Measurements from ENCODE around the gene HSDL2. TPM values are rescaled to one million over a fixed set of nuclear protein-coding genes. Genes with fewer than 3 reads are reported as not detected.
"Not testable (repeated sequence)": the region's sequence is repeated elsewhere in the genome, so short reads cannot be mapped to it uniquely, and the experiment has no call there.

Gene HSDL2
- polyA plus RNA-seq, 3 donors from 2014 or later, result 17.6 to 21.5 (median 18.8) TPM

GRCh38 chr9:112375361-112375760 is 4.5 kb upstream of the HSDL2 start:
- H3K36me3 Mint-ChIP-seq, result peaks cover 0 to 19% (median 4%) of the 10 kb centered on the region in 3 donors
- peaks cover 5 to 9% (median 6%) of the 10 kb centered on the region in 3 donors for H3K27me3 Mint-ChIP-seq (ENCODE audit: low read depth in 3 of 3)
- no peak for DNase-seq
- H3K4me1 Mint-ChIP-seq, result peaks cover 26 to 33% of the 10 kb centered on the region in 2 donors
- no peak overlapping the region for H3K27ac Mint-ChIP-seq
- H3K4me3 Mint-ChIP-seq, result no peak overlapping the region
- H3K9me3 Mint-ChIP-seq, result no peaks in the 10 kb centered on the region

GRCh38 chr9:112377087-112377486 is 2.8 kb upstream of the HSDL2 start:
- no peaks in the 10 kb centered on the region for H3K9me3 Mint-ChIP-seq
- DNase-seq, result no peak
- peaks cover 0 to 14% (median 4%) of the 10 kb centered on the region in 3 donors for H3K36me3 Mint-ChIP-seq
- H3K4me3 Mint-ChIP-seq, result peak overlapping the region in 2 of 5 donors; percentile 14 to 43
- H3K4me1 Mint-ChIP-seq, result peaks cover 36 to 45% of the 10 kb centered on the region in 2 donors
- peaks cover 5 to 17% (median 6%) of the 10 kb centered on the region in 3 donors for H3K27me3 Mint-ChIP-seq (ENCODE audit: low read depth in 3 of 3)
- H3K27ac Mint-ChIP-seq, result no peak overlapping the region

- Mint-ChIP-seq H3K27me3 (ENCODE audit: low read depth in 3 of 3) (peaks cover 5 to 17% (median 6%) of the 10 kb centered on the region in 3 donors), H3K4me1 (peaks cover 38 to 45% of the 10 kb centered on the region in 2 donors), H3K36me3 (peaks cover 0 to 11% (median 4%) of the 10 kb centered on the region in 3 donors)
These were observed 2.1 kb upstream of the HSDL2 start for GRCh38 chr9:112377684-112378327.

GRCh38 chr9:112378328-112379176 is 1.4 kb upstream of the HSDL2 start:
- no peak for DNase-seq
- H3K27ac Mint-ChIP-seq, result peak overlapping the region; percentile 97 to 100 (median 98)
- H3K4me3 Mint-ChIP-seq, result peak overlapping the region; percentile 98 to 100 (median 99)
- peaks cover 38 to 45% of the 10 kb centered on the region in 2 donors for H3K4me1 Mint-ChIP-seq
- peaks cover 5 to 17% (median 6%) of the 10 kb centered on the region in 3 donors for H3K27me3 Mint-ChIP-seq (ENCODE audit: low read depth in 3 of 3)
- H3K9me3 Mint-ChIP-seq, result no peaks in the 10 kb centered on the region
- peaks cover 0 to 7% (median 2%) of the 10 kb centered on the region in 3 donors for H3K36me3 Mint-ChIP-seq

More at GRCh38 chr9:112377684-112378327, 2.1 kb upstream of the HSDL2 start:
- no peaks in the 10 kb centered on the region for H3K9me3 Mint-ChIP-seq
- peak overlapping the region in 4 of 6 donors; percentile 12 to 100 (median 98) for H3K27ac Mint-ChIP-seq
- H3K4me3 Mint-ChIP-seq, result peak overlapping the region; percentile 23 to 100 (median 98)
- DNase-seq, result no peak

GRCh38 chr9:112379177-112380101 is 469 bp upstream of the HSDL2 start:
- H3K27ac Mint-ChIP-seq, result peak overlapping the region; percentile 97 to 100 (median 98)
- H3K4me3 Mint-ChIP-seq, result peak overlapping the region; percentile 98 to 100 (median 99)
- DNase-seq, result peak; percentile 96 to 97 (median 97)
- H3K9me3 Mint-ChIP-seq, result no peaks in the 10 kb centered on the region
- peaks cover 39 to 45% of the 10 kb centered on the region in 2 donors for H3K4me1 Mint-ChIP-seq
- H3K36me3 Mint-ChIP-seq, result peaks cover 0 to 6% (median 0%) of the 10 kb centered on the region in 3 donors
- peaks cover 5 to 17% (median 6%) of the 10 kb centered on the region in 3 donors for H3K27me3 Mint-ChIP-seq (ENCODE audit: low read depth in 3 of 3)

GRCh38 chr9:112380825-112381221 is 915 bp downstream of the HSDL2 start:
- Mint-ChIP-seq H3K4me3 (peak overlapping the region; percentile 98 to 100 (median 99)), H3K9me3 (no peaks in the 10 kb centered on the region)

GRCh38 chr9:112382066-112382465 is 2.2 kb downstream of the HSDL2 start:
- Mint-ChIP-seq H3K4me3 (no peak overlapping the region), H3K9me3 (no peaks in the 10 kb centered on the region), H3K4me1 (peaks cover 41 to 45% of the 10 kb centered on the region in 2 donors), H3K27ac (no peak overlapping the region), H3K36me3 (peaks cover 0 to 3% (median 0%) of the 10 kb centered on the region in 3 donors), H3K27me3 (ENCODE audit: low read depth in 3 of 3) (peaks cover 5 to 17% (median 6%) of the 10 kb centered on the region in 3 donors)
- no peak for DNase-seq

More at GRCh38 chr9:112380825-112381221, 915 bp downstream of the HSDL2 start:
- peaks cover 5 to 17% (median 6%) of the 10 kb centered on the region in 3 donors for H3K27me3 Mint-ChIP-seq (ENCODE audit: low read depth in 3 of 3)
- peaks cover 40 to 45% of the 10 kb centered on the region in 2 donors for H3K4me1 Mint-ChIP-seq
- H3K36me3 Mint-ChIP-seq, result no peaks in the 10 kb centered on the region
- peak overlapping the region; percentile 91 to 99 (median 96) for H3K27ac Mint-ChIP-seq
- peak; percentile 2 to 10 (median 4) for DNase-seq

- Mint-ChIP-seq H3K4me3 (peak overlapping the region in 1 of 5 donors; percentile 20), H3K9me3 (no peaks in the 10 kb centered on the region), H3K27me3 (ENCODE audit: low read depth in 3 of 3) (peaks cover 5 to 17% (median 6%) of the 10 kb centered on the region in 3 donors), H3K4me1 (peaks cover 38 to 41% of the 10 kb centered on the region in 2 donors), H3K27ac (no peak overlapping the region), H3K36me3 (peaks cover 0 to 3% (median 0%) of the 10 kb centered on the region in 3 donors)
- DNase-seq, result no peak
These were observed 2.8 kb downstream of the HSDL2 start for GRCh38 chr9:112382501-112383364.

- H3K9me3 Mint-ChIP-seq, result no peaks in the 10 kb centered on the region
- no peak overlapping the region for H3K27ac Mint-ChIP-seq
- no peak overlapping the region for H3K4me3 Mint-ChIP-seq
- peaks cover 5 to 14% (median 5%) of the 10 kb centered on the region in 3 donors for H3K27me3 Mint-ChIP-seq (ENCODE audit: low read depth in 3 of 3)
- peaks cover 23 to 28% of the 10 kb centered on the region in 2 donors for H3K4me1 Mint-ChIP-seq
- no peak for DNase-seq
- H3K36me3 Mint-ChIP-seq, result peaks cover 0 to 3% (median 0%) of the 10 kb centered on the region in 3 donors
These were observed 4.3 kb downstream of the HSDL2 start for GRCh38 chr9:112384219-112384618.

GRCh38 chr9:112384690-112385089 is 4.8 kb downstream of the HSDL2 start:
- Mint-ChIP-seq H3K4me3 (no peak overlapping the region), H3K27ac (no peak overlapping the region), H3K4me1 (peaks cover 21 to 28% of the 10 kb centered on the region in 2 donors), H3K27me3 (ENCODE audit: low read depth in 3 of 3) (peaks cover under 1 to 9% (median under 1%) of the 10 kb centered on the region in 3 donors), H3K36me3 (peaks cover 0 to 3% (median 0%) of the 10 kb centered on the region in 3 donors), H3K9me3 (no peaks in the 10 kb centered on the region)
- no peak for DNase-seq

- no peaks in the 10 kb centered on the region for H3K9me3 Mint-ChIP-seq
These were observed 7.2 kb downstream of the HSDL2 start for GRCh38 chr9:112387115-112387514.

GRCh38 chr9:112389897-112390296 is 10.0 kb downstream of the HSDL2 start:
- DNase-seq; H3K36me3 Mint-ChIP-seq; H3K9me3 Mint-ChIP-seq; H3K27me3 Mint-ChIP-seq (ENCODE audit: low read depth in 3 of 3); H3K27ac Mint-ChIP-seq; H3K4me3 Mint-ChIP-seq: not testable (repeated sequence)
- H3K4me1 Mint-ChIP-seq, result peaks cover 7 to 13% of the 10 kb centered on the region in 2 donors

More at GRCh38 chr9:112387115-112387514, 7.2 kb downstream of the HSDL2 start:
- no peak for DNase-seq
- Mint-ChIP-seq H3K27me3 (ENCODE audit: low read depth in 3 of 3) (no peaks in the 10 kb centered on the region), H3K4me3 (no peak overlapping the region), H3K27ac (no peak overlapping the region), H3K36me3 (peaks cover 0 to 3% (median 0%) of the 10 kb centered on the region in 3 donors), H3K4me1 (peaks cover 7 to 17% of the 10 kb centered on the region in 2 donors)

All from immature natural killer cell (primary cell).